T-cell (primary cell): Measurements from ENCODE around the gene JUP. TPM values are rescaled to one million over a fixed set of nuclear protein-coding genes. Genes with fewer than 3 reads are reported as not detected.

Experiments
- ATAC-seq, 4 experiments: fragments of 200-7000 bp in 3 of 4; fragments of 150-1000 bp in 1 of 4; cut with Tn5 transposase; replicated peaks in 1 of 4; 1 replicate in 3 of 4; 2 replicates in 1 of 4; pipeline ENCODE4 v1.10.0; 2021; ENCODE audit warnings: moderate library complexity in 3 of 4, mild to moderate bottlenecking in 2 of 4, moderate number of reproducible peaks in 1 of 4
- CTCF ChIA-PET, 2 donors: fragments of 300-600 bp; sonication (Branson Sonifier 250); formaldehyde crosslinking; loops; one replicate each; lab custom pipeline; 2022; ENCODE audit warnings: antibody characterized with exemption in 2 of 2; lab: Charles Lee
- POLR2A ChIA-PET, 2 donors: fragments of 300-600 bp; sonication (Branson Sonifier 250); formaldehyde crosslinking; loops; one replicate each; lab custom pipeline; 2022; ENCODE audit warnings: antibody characterized with exemption in 2 of 2; lab: Charles Lee
- DNase-seq, 35 experiments: peaks; one replicate each; pipeline versions ENCODE4 v3.0.0 to v3.0.0-alpha.2; 2013 to 2023
- H3K27ac ChIP-seq: one replicate; pipeline ENCODE4 v1.5.1; 2013; ENCODE audit warnings: low read length
- H3K27me3 ChIP-seq, 2 experiments: replicated peaks in 1 of 2; 1 replicate in 1 of 2; 2 replicates in 1 of 2; pipeline versions ENCODE4 v1.6.1 to v1.7.0; 2013; ENCODE audit warnings: low read length in 1 of 2, mixed read lengths in 1 of 2; ENCODE audit not compliant: control insufficient read depth in 2 of 2, insufficient read depth in 2 of 2; ENCODE audit errors: extremely low read depth in 1 of 2
- H3K36me3 ChIP-seq, 2 donors: 1 replicate in 1 of 2; 2 replicates in 1 of 2; pipeline versions ENCODE4 v1.6.1 to v1.7.0; 2013; ENCODE audit warnings: low read length in 1 of 2; ENCODE audit not compliant: control insufficient read depth in 2 of 2, insufficient read depth in 1 of 2; ENCODE audit errors: extremely low read depth in 1 of 2
- H3K4me1 ChIP-seq, 2 experiments: 1 replicate in 1 of 2; 2 replicates in 1 of 2; pipeline versions ENCODE4 v1.6.1 to v1.7.0; 2013; ENCODE audit warnings: low read length in 2 of 2, mixed read lengths in 1 of 2; ENCODE audit not compliant: insufficient read depth in 2 of 2, control insufficient read depth in 1 of 2; ENCODE audit errors: extremely low read depth in 1 of 2
- H3K4me3 ChIP-seq, 2 donors: 1 replicate in 1 of 2; 2 replicates in 1 of 2; pipeline versions ENCODE4 v1.5.1 to v1.7.0; 2013; ENCODE audit warnings: mild to moderate bottlenecking in 2 of 2, low read length in 1 of 2, moderate library complexity in 1 of 2; ENCODE audit not compliant: control insufficient read depth in 1 of 2; ENCODE audit errors: extremely low read depth in 1 of 2
- H3K9me3 ChIP-seq: 2 replicates; pipeline ENCODE4 v1.7.0; 2013
- H3K27ac Mint-ChIP-seq, 2 donors: one replicate each; pipeline ENCODE4 v1.8.0; 2020 to 2021; ENCODE audit warnings: mild to moderate bottlenecking in 2 of 2, mixed read lengths in 2 of 2
- H3K27me3 Mint-ChIP-seq, 2 donors: one replicate each; pipeline ENCODE4 v1.8.0; 2021 to 2022; ENCODE audit warnings: mixed read lengths in 2 of 2
- H3K36me3 Mint-ChIP-seq: one replicate; pipeline ENCODE4 v1.8.0; 2021; ENCODE audit warnings: mixed read lengths
- H3K4me1 Mint-ChIP-seq, 3 donors: one replicate each; pipeline ENCODE4 v1.8.0; 2020 to 2022; ENCODE audit warnings: mixed read lengths in 3 of 3, mild to moderate bottlenecking in 1 of 3
- H3K4me3 Mint-ChIP-seq, 3 donors: one replicate each; pipeline ENCODE4 v1.8.0; 2020 to 2022; ENCODE audit warnings: mild to moderate bottlenecking in 3 of 3, mixed read lengths in 3 of 3, moderate library complexity in 3 of 3
- H3K9me3 Mint-ChIP-seq, 3 donors: one replicate each; pipeline ENCODE4 v1.8.0; 2020 to 2022; ENCODE audit warnings: mixed read lengths in 3 of 3
- WGBS: methylation state at CpG from one replicate; pipeline ENCODE4 v1.1.5; 2013; ENCODE audit warnings: missing lambda C conversion rate; ENCODE audit not compliant: insufficient coverage; 5-methylcytosine and 5-hydroxymethylcytosine counted together
- total RNA-seq, 35 experiments: library from RNA in 6 of 35; stranded (reverse) in 6 of 35; fragments of 120-200 nt in 1 of 35; gene quantifications; one replicate each; pipeline versions ENCODE4 v1.2.1 to v1.2.4 and lab custom pipeline; 2013 to 2026

Gene JUP
- total RNA-seq, 5 donors from 2014 or later (not counting 1 experiment from before 2014, with no cell fraction given): 1.1 to 4.8 (median 3.4) TPM

DNA sequence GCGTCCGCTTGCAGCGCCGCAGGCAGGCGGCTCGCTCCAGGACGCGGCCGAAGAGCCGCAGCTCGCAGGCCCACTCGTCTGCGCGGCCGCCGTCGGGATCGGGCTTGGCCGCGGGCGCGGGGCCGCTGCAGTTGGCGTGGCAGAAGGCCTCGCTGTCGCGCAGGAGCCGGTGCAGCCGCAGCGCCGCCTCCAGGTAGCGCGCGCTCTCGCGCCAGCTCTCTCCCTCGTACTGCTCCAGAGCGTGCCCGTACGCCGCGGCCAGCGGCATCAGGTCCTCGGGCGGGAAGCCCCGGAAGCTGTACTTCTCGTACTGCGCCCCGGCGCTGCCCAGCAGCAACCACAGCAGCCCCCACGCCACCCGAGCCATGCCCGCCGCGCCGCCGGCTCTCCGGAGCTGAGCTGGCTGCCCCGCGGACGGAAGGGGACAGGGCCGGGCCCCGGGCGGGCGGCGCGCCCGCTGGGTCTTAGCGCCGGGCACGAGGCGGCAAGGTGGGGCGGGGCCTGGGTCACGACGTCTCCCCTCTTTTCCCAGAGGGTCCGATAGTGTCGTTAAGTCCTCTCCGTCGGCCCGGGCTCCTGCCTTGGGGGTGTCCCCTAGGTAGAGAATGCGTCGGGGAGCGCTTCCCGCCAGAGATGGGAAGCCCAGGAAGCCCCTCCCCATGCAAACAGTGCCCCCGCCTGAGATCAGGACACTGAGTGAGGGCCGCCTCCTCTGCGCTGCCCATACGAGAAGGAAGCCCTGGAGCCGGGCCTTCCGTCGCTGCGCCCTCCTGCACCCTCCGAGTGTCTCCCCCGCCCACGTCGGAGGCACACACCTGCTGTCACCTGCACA, 25.3 kb upstream of the JUP start, which contains the start of gene P3H4:
P3H4 (minus strand) TSS at position 401 of the 832 bp plus-strand sequence; CDS start at position 367, 34 bp downstream.
- H3K27me3 ChIP-seq: peaks cover 0 to 25% of the 10 kb centered on the region in 2 experiments
- H3K27me3 Mint-ChIP-seq: no peaks in the 10 kb centered on the region
- ATAC-seq: peak; percentile 92 to 94 (median 92)
- H3K27ac ChIP-seq: no peak within 1 kb of the TSS
- H3K4me3 ChIP-seq: peak within 1 kb of the TSS; percentile 64 to 75
- H3K36me3 Mint-ChIP-seq: peaks cover 3% of the 10 kb centered on the region
- peaks cover 0 to 33% of the 10 kb centered on the region in 2 experiments for H3K4me1 ChIP-seq
- peak within 1 kb of the TSS; percentile 84 to 96 (median 90) for H3K4me3 Mint-ChIP-seq
- peak within 1 kb of the TSS; percentile 22 to 57 for H3K27ac Mint-ChIP-seq
- no peaks in the 10 kb centered on the region for H3K36me3 ChIP-seq
- no peaks in the 10 kb centered on the region for H3K9me3 Mint-ChIP-seq
- WGBS: under 1% methylated on average over 84 of the region's 96 CpGs
- ChIA-PET CTCF (interaction anchor here (0.6 to 2.1 kb wide), 6 partner anchors 7 to 76 kb away, joined by 3 to 7 read pairs (median 4); partner anchors contain the start of gene JUP (in 1 of the 2)), POLR2A (interaction anchor here in 1 of 2 donors (0.6 to 1.0 kb wide), 2 partner anchors 119 to 124 kb away, joined by 3 to 5 read pairs; partner anchors contain the start of gene ODAD4)
- peak; percentile 34 to 85 (median 67) for DNase-seq
- peaks cover 20 to 28% (median 25%) of the 10 kb centered on the region in 3 donors for H3K4me1 Mint-ChIP-seq
- H3K9me3 ChIP-seq: no peaks in the 10 kb centered on the region

DNA sequence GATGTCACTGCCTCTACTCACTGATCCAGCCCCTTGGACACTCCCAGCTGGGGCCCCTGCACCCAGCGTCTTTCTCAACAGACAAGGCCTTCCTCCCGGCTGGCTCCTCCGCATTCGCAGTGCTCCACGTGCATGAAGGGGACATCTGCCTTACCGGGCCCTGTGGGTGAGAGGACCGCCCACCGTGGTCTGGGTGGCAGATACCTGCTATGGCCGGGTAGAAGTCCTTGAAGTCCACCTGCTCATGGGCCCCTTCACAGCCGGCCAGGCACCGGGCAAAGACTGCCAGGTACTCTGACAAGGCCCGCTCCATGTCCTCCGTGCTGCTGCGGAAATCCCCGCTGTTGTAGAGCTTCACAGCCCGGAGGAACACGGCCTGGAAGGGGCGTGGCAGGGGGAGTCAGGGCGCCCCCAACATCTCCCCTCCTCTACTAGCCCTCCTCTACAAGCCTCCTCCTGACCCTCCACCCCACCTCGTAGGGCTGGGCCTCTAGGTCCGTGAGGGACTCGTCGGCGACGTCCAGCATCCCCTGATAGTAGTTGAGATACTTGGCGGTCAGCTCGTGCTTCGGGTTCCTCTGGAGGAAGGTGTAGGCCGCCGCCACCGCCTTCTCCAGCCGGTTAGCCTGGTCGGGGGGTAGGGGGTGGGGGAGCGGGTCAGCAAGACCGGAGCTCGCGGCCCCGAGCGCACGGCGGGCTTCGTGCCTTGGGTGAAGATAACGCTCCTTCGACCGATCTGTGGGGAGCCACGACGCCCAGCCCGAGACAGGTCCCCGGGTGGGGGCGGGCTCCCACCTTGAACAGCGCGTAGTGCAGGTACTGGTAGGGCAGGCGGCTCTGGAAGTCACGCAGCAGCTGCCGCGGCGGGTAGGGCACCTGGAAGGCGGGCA, 24.4 kb upstream of the JUP start:
- ChIA-PET POLR2A (interaction anchor here in 1 of 2 donors (0.6 kb wide), 1 partner anchor 120 kb away, joined by 5 read pairs; the partner anchor contains the start of gene ODAD4), CTCF (interaction anchor here (0.6 to 2.1 kb wide), 5 partner anchors 9 to 73 kb away, joined by 3 to 7 read pairs (median 4); partner anchors contain the start of gene JUP (in 1 of the 2))
- peak overlapping the region; percentile 68 to 96 (median 84) for H3K4me3 Mint-ChIP-seq
- ATAC-seq (peak; percentile 53 to 61 (median 60)), DNase-seq (peak in 6 of 35 experiments; percentile 9 to 27 (median 23))
- H3K27ac Mint-ChIP-seq: no peak overlapping the region
- Histone ChIP-seq H3K4me1 (peaks cover 0 to 33% of the 10 kb centered on the region in 2 experiments), H3K27me3 (peaks cover 0 to 24% of the 10 kb centered on the region in 2 experiments), H3K27ac (no peak overlapping the region), H3K4me3 (peak overlapping the region; percentile 64 to 75), H3K36me3 (no peaks in the 10 kb centered on the region), H3K9me3 (no peaks in the 10 kb centered on the region)
- WGBS: 33% methylated on average over 41 of the region's 58 CpGs
- H3K9me3 Mint-ChIP-seq: no peaks in the 10 kb centered on the region
- H3K36me3 Mint-ChIP-seq: peaks cover 3% of the 10 kb centered on the region
- peaks cover 20 to 28% (median 25%) of the 10 kb centered on the region in 3 donors for H3K4me1 Mint-ChIP-seq
- H3K27me3 Mint-ChIP-seq: no peaks in the 10 kb centered on the region

DNA sequence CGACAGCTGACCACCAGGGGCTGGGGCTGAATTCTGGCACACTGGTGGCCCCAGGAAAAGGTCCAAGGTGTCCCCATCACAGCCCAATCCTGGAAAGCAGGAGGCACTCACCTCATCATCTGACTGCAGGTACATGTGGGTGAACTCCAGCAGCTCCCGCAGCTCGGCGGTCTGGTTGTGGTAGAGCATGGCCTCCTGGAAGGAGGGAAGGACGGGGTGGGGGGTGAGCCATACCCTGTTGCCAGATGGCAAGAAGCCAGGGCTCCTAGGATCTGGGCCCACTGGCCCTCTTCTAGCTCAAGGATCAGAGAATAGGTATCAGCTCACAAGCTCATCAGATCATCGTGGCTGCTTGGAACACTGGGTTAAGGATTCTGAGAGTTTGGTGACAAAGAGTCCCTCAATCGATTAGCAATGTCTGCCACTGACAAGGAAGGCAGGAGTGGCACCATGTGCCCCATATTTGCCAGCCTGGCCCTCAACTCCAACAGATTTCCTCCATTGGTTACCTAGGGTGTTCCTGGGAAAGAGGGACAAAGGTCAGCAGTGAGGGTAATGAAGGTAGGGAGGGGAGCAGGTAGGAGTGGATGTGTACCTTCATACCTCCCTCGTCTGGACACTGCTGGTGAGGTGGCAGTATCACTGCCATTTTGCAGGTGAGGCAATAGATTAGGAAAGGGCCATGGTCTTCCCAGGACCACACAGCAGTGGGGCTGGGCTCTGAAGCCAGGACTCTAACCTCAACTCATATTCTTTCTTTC, 20.4 kb upstream of the JUP start:
- Histone ChIP-seq H3K27ac (no peak overlapping the region), H3K4me3 (no peak overlapping the region), H3K4me1 (peaks cover 0 to 22% of the 10 kb centered on the region in 2 experiments), H3K36me3 (no peaks in the 10 kb centered on the region), H3K27me3 (peaks cover 0 to 15% of the 10 kb centered on the region in 2 experiments), H3K9me3 (no peaks in the 10 kb centered on the region)
- WGBS: 70% methylated on average over 4 of the region's 8 CpGs
- Mint-ChIP-seq H3K4me3 (no peak overlapping the region), H3K27ac (no peak overlapping the region), H3K36me3 (peaks cover 3% of the 10 kb centered on the region), H3K4me1 (peaks cover 15 to 17% (median 15%) of the 10 kb centered on the region in 3 donors), H3K27me3 (no peaks in the 10 kb centered on the region), H3K9me3 (no peaks in the 10 kb centered on the region)
- ATAC-seq (no peak), DNase-seq (no peak)
- POLR2A ChIA-PET: no interaction called here
- CTCF ChIA-PET: interaction anchor here in 1 of 2 donors (0.6 kb wide), 1 partner anchor 1413 kb away, joined by 3 read pairs; no protein-coding TSS in a partner anchor

DNA sequence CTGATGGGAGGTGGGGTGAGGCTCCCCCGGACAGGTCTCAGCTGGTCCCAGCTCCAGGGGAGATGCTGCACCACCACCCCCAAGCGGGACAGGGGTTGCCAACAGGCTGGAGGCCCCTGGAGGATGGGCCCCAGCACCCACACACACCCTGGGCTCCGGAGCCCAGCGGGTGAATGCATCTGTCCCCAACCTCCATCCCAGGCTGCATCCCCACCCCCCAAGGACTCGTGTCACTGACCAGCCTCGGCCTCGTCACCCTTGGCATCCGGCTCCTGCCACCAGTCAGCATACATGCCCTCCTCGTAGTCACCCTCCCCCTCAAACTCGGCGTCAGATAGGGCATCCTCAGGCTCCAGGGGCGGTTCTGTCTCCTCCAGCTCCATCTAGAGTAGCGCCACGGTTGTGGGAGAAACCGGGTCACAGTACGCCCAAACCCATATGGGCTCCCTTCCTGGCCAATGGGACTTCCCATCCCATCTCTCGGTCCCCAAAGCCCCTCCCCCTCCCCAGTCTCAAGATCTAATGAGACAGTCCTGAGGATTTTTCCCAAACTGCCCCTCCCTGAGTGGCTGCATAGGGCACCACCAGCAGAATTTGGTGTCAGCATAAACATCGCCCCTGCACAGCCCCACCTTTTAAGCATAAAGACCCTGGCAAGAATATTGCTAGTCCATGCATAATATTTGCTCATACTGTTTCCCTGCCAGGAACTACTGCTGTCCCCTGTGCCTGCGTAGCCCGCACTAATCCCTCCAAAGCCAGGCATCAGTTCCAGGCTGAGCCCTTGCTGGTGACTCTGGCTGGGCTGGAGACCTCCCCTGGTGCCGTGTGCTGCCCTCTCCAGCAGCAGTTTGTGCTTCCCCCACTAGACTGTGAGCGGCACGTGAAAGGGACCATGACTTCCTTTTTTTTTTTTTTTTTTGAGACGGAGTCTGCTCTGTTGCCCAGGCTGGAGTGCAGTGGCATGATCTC, 16.8 kb upstream of the JUP start:
- 71% methylated on average over 19 of the region's 24 CpGs for WGBS
- Mint-ChIP-seq H3K4me3 (no peak overlapping the region), H3K36me3 (no peaks in the 10 kb centered on the region), H3K9me3 (no peaks in the 10 kb centered on the region), H3K27ac (no peak overlapping the region), H3K27me3 (peaks cover 0 to 4% of the 10 kb centered on the region in 2 donors), H3K4me1 (peaks cover 4 to 8% (median 4%) of the 10 kb centered on the region in 3 donors)
- ATAC-seq: no peak
- DNase-seq: no peak
- no peak overlapping the region for H3K4me3 ChIP-seq
- H3K36me3 ChIP-seq: no peaks in the 10 kb centered on the region
- H3K27me3 ChIP-seq: peaks cover 0 to 14% of the 10 kb centered on the region in 2 experiments
- CTCF ChIA-PET: interaction anchor here in 1 of 2 donors (1.3 kb wide), 1 partner anchor 8 kb away, joined by 4 read pairs; the partner anchor contains the start of gene P3H4
- H3K4me1 ChIP-seq: peaks cover 2 to 18% of the 10 kb centered on the region in 2 experiments
- H3K9me3 ChIP-seq: no peaks in the 10 kb centered on the region
- POLR2A ChIA-PET: interaction anchor here in 1 of 2 donors (0.7 kb wide), 1 partner anchor 10 kb away, joined by 7 read pairs; the partner anchor contains the start of gene FKBP10
- no peak overlapping the region for H3K27ac ChIP-seq
